Astrocyte of the hippocampus (primary cell): ENCODE data around the gene CAMTA1.

Experiments
- DNase-seq: peaks from one replicate; pipeline ENCODE4 v3.0.0; 2011; ENCODE audit warnings: low read depth, low spot score

Gene CAMTA1

DNA sequence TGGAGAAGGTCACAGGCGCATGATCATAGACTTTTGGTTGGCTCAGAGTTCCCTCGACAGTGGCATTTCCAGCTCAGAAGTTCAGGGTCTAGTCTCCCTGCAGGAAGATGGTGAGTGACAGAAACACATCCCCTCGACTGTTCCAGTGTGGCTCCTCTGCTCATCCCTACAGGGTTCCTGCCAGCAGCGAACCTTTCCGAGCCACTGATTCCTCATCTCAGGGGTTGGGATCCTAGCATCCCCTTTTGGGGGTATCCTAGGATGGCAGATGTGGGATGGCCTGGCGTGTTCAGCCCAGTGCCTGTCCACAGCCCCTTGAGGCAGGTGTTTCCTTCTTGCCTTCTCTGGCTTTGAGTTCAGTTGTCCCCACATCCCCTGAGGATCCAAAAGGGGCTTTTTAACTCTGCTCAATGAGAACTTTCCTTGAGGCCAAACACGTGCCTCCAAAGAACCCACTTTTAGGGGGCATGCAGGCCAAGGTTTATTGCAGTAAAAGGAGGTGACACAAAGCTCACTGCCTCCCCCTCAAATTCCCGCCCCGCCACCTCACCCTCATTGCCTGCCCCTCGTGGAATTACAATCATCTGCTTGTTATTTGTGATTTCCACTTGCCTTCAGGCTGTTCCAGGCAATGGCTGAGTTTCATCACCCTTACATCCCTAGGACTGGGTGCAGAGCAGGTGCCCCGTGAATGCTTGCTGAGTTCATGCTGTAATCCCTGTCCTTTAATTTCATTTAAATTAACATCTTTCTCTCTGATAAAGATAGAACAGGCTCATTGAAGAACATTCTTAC is 440.7 kb downstream of the CAMTA1 start:
- no peak for DNase-seq

DNA sequence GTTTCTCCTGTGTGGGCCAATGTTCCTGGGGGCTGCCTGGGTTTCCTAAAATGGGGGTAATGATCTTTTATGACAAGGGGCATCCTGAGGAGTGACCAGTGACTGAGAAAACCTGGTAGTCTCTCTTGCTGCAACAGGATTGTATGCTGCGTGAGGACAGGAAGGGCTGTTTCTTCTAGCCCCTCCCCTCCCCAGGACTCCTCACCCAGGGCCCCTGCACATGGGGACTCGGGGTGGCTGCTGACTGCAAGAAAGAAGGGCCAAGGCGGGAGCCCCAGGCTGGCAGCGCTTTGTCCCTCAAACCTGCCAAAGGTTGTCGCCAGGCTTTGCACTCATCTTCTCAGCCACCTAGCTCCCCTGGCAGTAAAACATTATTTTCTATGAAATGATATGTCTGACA is 442.4 kb downstream of the CAMTA1 start:
- no peak for DNase-seq

DNA sequence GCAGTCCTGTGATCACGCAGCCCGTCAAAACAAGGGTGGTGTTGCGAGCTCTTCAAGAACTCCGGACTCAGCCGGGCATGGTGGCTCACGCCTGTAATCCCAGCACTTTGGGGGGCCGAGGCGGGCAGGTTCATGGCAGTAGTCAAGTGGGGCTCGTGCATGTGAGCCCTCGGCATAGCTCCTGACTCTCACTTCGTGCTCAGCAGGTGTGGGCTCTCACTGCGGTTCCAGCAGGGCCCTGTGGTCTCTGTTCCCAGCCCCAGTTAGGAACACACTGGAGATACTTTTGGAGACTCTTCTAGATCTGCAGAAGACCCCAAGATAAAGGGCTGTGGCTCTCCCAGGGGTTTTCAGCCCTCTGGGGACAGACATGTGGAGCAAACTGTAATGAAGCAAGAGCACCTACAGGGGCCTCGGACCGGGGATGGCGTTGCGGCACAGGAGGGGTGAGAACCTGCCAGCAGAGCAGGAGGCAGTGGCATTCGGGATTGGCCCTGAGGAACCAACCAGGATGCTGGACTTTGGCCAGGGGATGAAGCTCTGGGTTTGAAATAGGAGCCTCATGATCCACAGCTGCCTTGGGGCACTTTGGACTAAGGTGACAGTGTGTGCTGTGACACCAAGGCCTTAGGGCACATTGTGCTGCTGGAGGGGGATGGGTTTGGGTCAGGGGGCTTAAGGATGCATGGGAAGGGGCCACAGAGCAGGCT is 443.2 kb downstream of the CAMTA1 start:
- no peak for DNase-seq

GRCh38 chr1:7229186-7229585 is 443.9 kb downstream of the CAMTA1 start:
- DNase-seq, result no peak

DNA sequence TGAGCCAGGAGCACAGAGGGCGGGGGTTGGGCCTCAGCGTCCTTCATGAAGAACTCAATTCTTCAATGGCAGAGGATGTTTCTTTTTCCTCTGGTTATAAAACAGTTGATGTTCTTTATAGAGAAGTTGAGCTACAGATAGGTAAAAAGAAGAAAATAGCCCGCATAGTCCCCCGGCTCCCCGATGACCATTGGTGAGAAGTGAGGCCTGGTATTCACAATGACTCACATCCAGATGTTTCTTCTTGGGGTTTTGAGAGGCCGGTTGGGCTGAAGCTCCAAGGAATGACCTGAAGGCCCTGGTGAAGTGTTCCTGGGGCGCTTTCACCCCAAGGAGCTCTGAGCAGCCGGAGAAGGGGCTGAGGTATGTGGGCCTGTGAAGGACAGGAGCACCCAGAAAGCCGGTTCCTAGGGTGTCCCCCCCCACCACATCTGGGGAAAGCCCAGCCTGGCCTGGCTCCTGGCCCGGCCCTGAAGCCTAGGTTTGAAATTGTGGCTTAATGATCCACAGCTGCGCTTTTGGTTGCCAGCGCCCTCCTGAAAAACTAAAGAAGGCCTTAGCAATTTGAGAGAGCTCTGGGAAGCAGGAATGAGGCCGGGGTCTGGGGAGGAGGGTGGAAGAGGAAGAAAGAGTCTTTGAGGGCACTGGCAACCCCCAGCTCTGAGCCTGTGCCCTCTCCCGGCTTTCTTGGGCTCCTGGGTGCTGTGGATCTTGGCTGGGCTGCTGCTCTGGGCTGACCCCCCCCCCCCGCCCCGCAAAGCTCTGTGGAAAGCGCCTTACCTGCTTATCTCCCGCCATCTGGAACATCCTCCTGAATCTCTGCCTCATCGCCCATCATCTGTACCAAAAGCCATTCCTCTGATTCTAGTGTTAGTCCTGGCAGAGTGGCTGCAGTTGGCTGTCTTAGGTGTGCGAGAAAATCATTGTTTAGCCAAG is 444.7 kb downstream of the CAMTA1 start:
- no peak for DNase-seq

GRCh38 chr1:7232441-7233236 is 447.4 kb downstream of the CAMTA1 start:
- no peak for DNase-seq

DNA sequence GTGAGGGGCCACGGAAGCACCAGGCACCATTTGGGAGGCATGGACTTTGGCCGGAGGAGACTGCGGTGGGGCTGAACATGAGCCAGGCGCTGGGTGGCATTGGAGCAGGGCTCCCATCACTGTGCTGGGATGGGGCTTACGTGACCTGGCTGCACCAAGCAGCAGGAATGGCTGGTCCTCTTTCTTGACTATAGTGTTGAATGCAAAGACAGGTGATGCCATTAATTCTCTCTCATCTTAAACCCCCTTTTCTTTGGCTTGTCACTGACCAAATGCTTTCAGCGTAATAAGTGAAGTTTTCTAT is 447.9 kb downstream of the CAMTA1 start:
- DNase-seq, result no peak

DNA sequence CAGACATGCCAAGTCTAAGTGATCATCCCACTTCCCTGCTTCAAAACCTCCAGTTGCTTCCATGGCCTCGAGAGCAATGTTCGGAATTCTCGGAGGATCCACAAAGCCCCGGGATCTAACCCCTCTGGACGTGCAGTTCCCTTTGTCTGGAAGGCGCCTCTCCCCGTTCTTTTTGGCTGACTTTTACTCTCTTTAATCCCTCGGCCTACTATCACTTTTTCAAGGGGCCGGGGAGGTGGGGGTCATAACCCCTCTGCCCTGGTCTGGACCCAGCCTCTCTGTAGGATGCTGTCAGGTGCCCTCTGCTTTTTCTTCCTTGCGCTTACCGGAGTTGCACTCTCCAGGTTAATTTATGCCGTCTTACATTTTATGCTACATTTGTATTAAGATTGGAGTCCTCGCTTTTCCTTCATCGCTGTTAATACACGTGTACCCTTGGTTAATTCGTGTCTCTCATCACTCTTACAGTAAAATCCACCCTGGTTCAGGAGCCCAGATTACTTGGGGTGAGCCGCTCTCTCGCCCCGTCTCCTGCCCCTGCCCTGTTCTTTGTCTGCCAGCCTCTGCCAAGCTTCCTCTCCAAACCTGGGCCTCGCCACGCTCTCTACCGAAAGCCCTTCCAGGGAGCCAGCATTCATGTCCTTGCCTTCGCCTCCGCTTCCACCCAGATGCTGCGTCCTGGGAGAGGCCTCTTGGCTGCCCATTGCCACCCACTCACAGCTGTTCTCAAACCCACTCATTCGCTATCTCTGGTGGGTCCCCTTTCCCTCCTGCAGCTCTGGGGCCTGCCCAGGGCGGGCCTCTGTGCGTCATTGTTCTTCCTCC is 448.6 kb downstream of the CAMTA1 start:
- DNase-seq, result no peak

DNA sequence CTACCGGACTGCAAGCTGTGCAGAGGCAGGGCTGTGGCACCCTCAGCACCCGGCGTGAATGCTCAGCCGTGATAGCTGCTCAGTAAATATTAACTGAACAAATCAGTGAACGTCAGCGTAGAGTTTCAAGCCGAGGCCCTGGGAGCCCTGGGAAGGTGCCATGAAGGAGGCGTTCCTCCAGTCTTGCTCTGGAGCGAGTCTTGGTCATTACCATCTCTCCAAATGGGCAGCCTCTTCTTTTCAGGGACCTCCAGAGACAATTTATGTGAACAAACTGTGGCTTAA is 449.2 kb downstream of the CAMTA1 start:
- no peak for DNase-seq

- DNase-seq, result no peak
Measured at GRCh38 chr1:7235871-7236517, 450.7 kb downstream of the CAMTA1 start.

GRCh38 chr1:7236844-7237515 is 451.7 kb downstream of the CAMTA1 start:
- DNase-seq, result no peak

DNA sequence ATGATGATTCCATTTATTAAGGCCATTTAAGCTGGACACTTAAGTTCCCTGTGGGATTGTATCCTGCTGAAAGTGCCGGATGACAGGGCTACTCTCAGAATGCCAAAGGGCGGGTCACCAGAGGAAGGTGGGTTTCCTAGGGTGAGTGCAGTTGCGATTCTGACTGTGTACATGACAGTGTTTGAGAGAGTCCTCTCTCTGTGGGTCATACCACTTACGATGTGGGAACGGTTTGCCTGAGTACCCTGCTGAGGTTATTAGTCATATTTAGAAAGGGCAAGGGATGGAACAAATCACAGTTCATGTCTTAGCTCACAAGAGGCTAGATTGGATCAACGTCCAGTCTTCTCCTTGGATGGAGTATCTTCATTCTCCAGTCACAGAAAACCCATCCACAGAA is 461.9 kb downstream of the CAMTA1 start:
- no peak for DNase-seq

DNA sequence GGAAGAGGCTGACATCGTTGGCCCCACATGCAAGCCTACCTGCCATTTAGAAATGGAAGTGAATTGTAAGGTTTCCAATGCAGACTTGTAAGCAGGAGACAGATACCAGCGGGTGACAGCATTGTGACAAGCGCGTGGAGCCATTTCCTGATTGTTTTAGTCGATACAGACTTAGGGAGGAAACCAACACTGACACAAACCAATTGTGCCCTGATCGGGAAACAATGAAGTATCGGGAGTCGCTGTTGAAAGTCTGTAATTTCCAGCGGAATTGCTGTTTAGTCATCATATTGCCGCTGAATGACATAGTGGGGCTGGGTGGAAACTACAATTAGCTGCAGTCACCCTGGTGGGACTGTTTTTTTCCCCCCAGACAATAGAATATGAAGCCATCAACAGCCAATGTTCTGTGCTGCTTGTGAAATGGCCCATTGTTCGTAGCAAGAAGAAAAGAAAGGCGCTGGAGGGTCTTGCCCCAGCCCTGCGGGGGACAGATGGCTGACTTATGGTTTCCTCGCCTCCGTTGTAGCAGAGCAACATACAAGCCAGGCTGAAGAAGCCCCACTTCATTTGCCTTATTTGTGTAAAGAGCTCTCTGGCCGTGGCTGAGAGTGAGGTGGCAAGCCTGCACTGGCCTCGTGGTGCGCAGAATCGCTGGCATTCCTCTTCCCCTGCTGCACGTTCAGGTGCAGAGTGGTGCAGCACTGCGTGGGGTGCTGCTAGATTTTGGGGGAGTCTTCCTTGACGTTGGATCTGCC is 462.7 kb downstream of the CAMTA1 start:
- no peak for DNase-seq

GRCh38 chr1:7248549-7249199 is 463.4 kb downstream of the CAMTA1 start:
- DNase-seq, result no peak

GRCh38 chr1:7249516-7249915 is 464.3 kb downstream of the CAMTA1 start:
- no peak for DNase-seq

GRCh38 chr1:7250176-7250575 is 464.9 kb downstream of the CAMTA1 start:
- DNase-seq, result peak; percentile 26

- DNase-seq, result no peak
Measured at GRCh38 chr1:7250597-7251453, 465.6 kb downstream of the CAMTA1 start.

DNA sequence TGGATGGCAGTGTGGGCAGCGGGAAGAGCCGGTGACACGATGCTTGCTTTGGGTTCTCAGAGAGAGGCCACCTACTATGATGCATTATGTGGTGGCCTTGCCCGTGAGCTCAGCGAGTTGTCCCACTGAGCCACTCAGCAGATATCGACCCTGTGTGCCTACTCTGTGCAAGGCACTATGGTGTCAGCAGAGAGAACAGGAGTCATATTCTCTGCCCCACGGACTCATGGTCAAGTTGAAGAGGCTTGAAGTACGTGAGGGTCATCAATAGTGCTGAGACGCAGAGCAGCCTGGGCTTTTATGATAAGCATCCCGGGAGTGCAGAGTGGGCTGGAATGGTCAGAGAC is 466.2 kb downstream of the CAMTA1 start:
- DNase-seq, result no peak
